HEK293T (cell line): ENCODE measurements around the gene LCORL.

Source experiments
- ARNT ChIP-seq: fragments of 450-650 bp; IDR thresholded peaks from 2 replicates; pipeline ENCODE4 v1.6.1; 2017; ENCODE audit warnings: mild to moderate bottlenecking
- NFRKB ChIP-seq: fragments of 450-650 bp; IDR thresholded peaks from 2 replicates; pipeline ENCODE4 v1.6.1; 2016; ENCODE audit warnings: mild to moderate bottlenecking, moderate library complexity
- SP1 ChIP-seq: fragments of 450-650 bp; IDR thresholded peaks from 2 replicates; pipeline ENCODE4 v1.6.1; 2017
- ZNF384 ChIP-seq: fragments of 450-650 bp; IDR thresholded peaks from 2 replicates; pipeline ENCODE4 v1.6.1; 2016

DNA sequence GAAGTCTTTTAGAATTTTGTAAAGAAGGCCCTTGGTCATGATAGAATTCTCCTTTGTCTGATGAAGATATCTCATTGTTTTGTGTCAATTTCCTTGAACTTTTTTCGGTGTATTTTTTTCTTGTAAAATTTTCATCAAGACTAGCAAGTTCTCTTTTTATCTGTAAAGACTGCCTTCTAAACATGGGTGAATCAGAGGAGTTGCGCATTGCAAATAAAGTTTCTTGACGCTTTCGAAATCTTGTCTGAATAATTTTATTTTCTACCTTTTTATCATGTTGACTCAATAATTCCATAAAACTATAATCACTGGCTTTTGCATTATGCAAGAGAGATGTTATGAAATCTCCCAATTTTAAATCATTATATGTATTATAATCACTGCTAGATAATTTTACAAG is 144.6 kb downstream of the LCORL start:
- TF ChIP-seq NFRKB, result no peak
- TF ChIP-seq ARNT, result no peak
- TF ChIP-seq SP1, result no peak
- no peak for TF ChIP-seq ZNF384
